Endodermal cell (in vitro differentiated cells): ENCODE results near the gene MTUS2. TPM values are rescaled to one million over a fixed set of nuclear protein-coding genes. Genes with fewer than 3 reads are reported as not detected.

Source experiments
- DNase-seq: peaks from one replicate; pipeline ENCODE4 v3.0.0-alpha.2; 2017
- H3K27ac ChIP-seq: 2 replicates; pipeline ENCODE4 v1.5.1; 2013; ENCODE audit warnings: mild to moderate bottlenecking, low read depth, low read length, moderate library complexity
- H3K27me3 ChIP-seq: 2 replicates; pipeline ENCODE4 v1.6.1; 2013; ENCODE audit warnings: mild to moderate bottlenecking, low read length, moderate library complexity; ENCODE audit not compliant: insufficient read depth, control insufficient read depth, poor library complexity, severe bottlenecking
- H3K36me3 ChIP-seq: 2 replicates; pipeline ENCODE4 v1.7.0; 2013; ENCODE audit warnings: mild to moderate bottlenecking, low read length, moderate library complexity; ENCODE audit not compliant: control insufficient read depth, insufficient read depth
- H3K4me1 ChIP-seq: one replicate; pipeline ENCODE4 v1.7.0; 2013; ENCODE audit warnings: low read length; ENCODE audit not compliant: control insufficient read depth, insufficient read depth
- H3K4me3 ChIP-seq: 2 replicates; pipeline ENCODE4 v1.5.1; 2013; ENCODE audit warnings: mild to moderate bottlenecking, low read length, moderate library complexity
- H3K9ac ChIP-seq: 2 replicates; pipeline ENCODE4 v1.6.1; 2013; ENCODE audit warnings: mild to moderate bottlenecking, low read length, moderate library complexity; ENCODE audit not compliant: poor library complexity, severe bottlenecking; ENCODE audit errors: extremely low read depth
- H3K9me3 ChIP-seq: 2 replicates; pipeline ENCODE4 v1.6.1; 2013; ENCODE audit warnings: mild to moderate bottlenecking, low read length, moderate library complexity; ENCODE audit not compliant: control insufficient read depth
- H3K27ac Mint-ChIP-seq: 2 replicates; pipeline ENCODE4 v1.8.0; 2020; ENCODE audit warnings: mixed read lengths
- H3K27me3 Mint-ChIP-seq: 2 replicates; pipeline ENCODE4 v1.8.0; 2021; ENCODE audit warnings: mild to moderate bottlenecking, mixed read lengths; ENCODE audit not compliant: insufficient read depth
- H3K36me3 Mint-ChIP-seq: 2 replicates; pipeline ENCODE4 v1.8.0; 2020; ENCODE audit warnings: low read depth, mixed read lengths
- H3K4me1 Mint-ChIP-seq: 2 replicates; pipeline ENCODE4 v1.8.0; 2020; ENCODE audit warnings: mixed read lengths
- H3K4me3 Mint-ChIP-seq: 2 replicates; pipeline ENCODE4 v1.8.0; 2020; ENCODE audit warnings: mild to moderate bottlenecking, moderate library complexity, mixed read lengths
- H3K9me3 Mint-ChIP-seq: 2 replicates; pipeline ENCODE4 v1.8.0; 2020; ENCODE audit warnings: mild to moderate bottlenecking, mixed read lengths
- CTCF ChIP-seq: fragments of 200-600 bp; sonication (generic); conservative IDR thresholded peaks from 2 replicates; pipeline ENCODE4 v1.5.0; 2021; ENCODE audit warnings: antibody characterized with exemption, mild to moderate bottlenecking
- WGBS, 2 experiments: methylation state at CpG; one replicate each; pipeline versions ENCODE4 v1.1.5 to v1.1.7; 2013; ENCODE audit warnings: missing lambda C conversion rate in 2 of 2, mixed read lengths in 1 of 2; ENCODE audit not compliant: insufficient coverage in 1 of 2, insufficient read length in 1 of 2; 5-methylcytosine and 5-hydroxymethylcytosine counted together
- total RNA-seq, 2 donors: library from RNA; stranded (reverse); fragmentation: NEBNext Ultra II Directional in 1 of 2; extraction: Animal tissue kit (Norgen Biotek cat#: 25700) in 1 of 2; gene quantifications; 2 replicates in 1 of 2; 3 replicates in 1 of 2; pipeline ENCODE4 v1.2.1, GENCODE V29; 2021

MTUS2 gene
- total RNA-seq, 2 donors from 2014 or later: 1.2 to 1.3 TPM

GRCh38 chr13:29118471-29118870 lies 298.3 kb downstream of the MTUS2 start:
- DNase-seq: no peak
- Mint-ChIP-seq H3K27me3 (no peaks in the 10 kb centered on the region), H3K9me3 (no peaks in the 10 kb centered on the region), H3K4me3 (no peak overlapping the region), H3K4me1 (no peaks in the 10 kb centered on the region), H3K36me3 (no peaks in the 10 kb centered on the region), H3K27ac (no peak overlapping the region)
- 85% methylated on average over 1 of the region's 1 CpG; no CpG with 5 or more reads in 1 of the 2 experiments for WGBS, 2 experiments
- H3K27ac ChIP-seq: no peak overlapping the region
- H3K9me3 ChIP-seq: peaks cover 26% of the 10 kb centered on the region
- H3K4me3 ChIP-seq: no peak overlapping the region
- H3K9ac ChIP-seq: no peak overlapping the region
- no peaks in the 10 kb centered on the region for H3K4me1 ChIP-seq
- H3K27me3 ChIP-seq: no peaks in the 10 kb centered on the region
- no peaks in the 10 kb centered on the region for H3K36me3 ChIP-seq
- TF ChIP-seq CTCF: no peak

GRCh38 chr13:29125191-29125933 lies 305.2 kb downstream of the MTUS2 start:
- Histone ChIP-seq H3K27me3 (no peaks in the 10 kb centered on the region), H3K9ac (no peak overlapping the region), H3K36me3 (no peaks in the 10 kb centered on the region), H3K4me3 (no peak overlapping the region), H3K9me3 (peaks cover 15% of the 10 kb centered on the region), H3K4me1 (no peaks in the 10 kb centered on the region), H3K27ac (no peak overlapping the region)
- WGBS, 2 experiments: 55% methylated on average over 5 of the region's 5 CpGs; no CpG with 5 or more reads in 1 of the 2 experiments
- no peak for TF ChIP-seq CTCF
- no peak for DNase-seq
- Mint-ChIP-seq H3K9me3 (no peaks in the 10 kb centered on the region), H3K27me3 (no peaks in the 10 kb centered on the region), H3K27ac (no peak overlapping the region), H3K4me1 (no peaks in the 10 kb centered on the region), H3K36me3 (no peaks in the 10 kb centered on the region), H3K4me3 (no peak overlapping the region)

GRCh38 chr13:29125934-29126424 lies 305.8 kb downstream of the MTUS2 start:
- Histone ChIP-seq H3K9ac (no peak overlapping the region), H3K36me3 (no peaks in the 10 kb centered on the region), H3K4me1 (no peaks in the 10 kb centered on the region), H3K4me3 (no peak overlapping the region), H3K27me3 (no peaks in the 10 kb centered on the region), H3K9me3 (peaks cover 15% of the 10 kb centered on the region), H3K27ac (no peak overlapping the region)
- no peaks in the 10 kb centered on the region for H3K27me3 Mint-ChIP-seq
- TF ChIP-seq CTCF: no peak
- no peaks in the 10 kb centered on the region for H3K9me3 Mint-ChIP-seq
- WGBS, 2 experiments: 62 to 63% methylated on average over 4 to 5 of the region's 5 CpGs
- H3K4me3 Mint-ChIP-seq: no peak overlapping the region
- no peaks in the 10 kb centered on the region for H3K4me1 Mint-ChIP-seq
- no peaks in the 10 kb centered on the region for H3K36me3 Mint-ChIP-seq
- H3K27ac Mint-ChIP-seq: no peak overlapping the region
- no peak for DNase-seq
